Midbrain (tissue), 1 donor: Measurements from ENCODE around the gene POLE.

ENCODE experiments used
- DNase-seq: peaks from one replicate; lab custom pipeline; 2025; lab: John Stamatoyannopoulos, UW

Gene POLE

GRCh38 chr12:132653567-132654290 lies 33.4 kb downstream of the POLE start:
- no peak for DNase-seq

- DNase-seq = no peak
Observed at GRCh38 chr12:132651444-132652100, 35.6 kb downstream of the POLE start.

- DNase-seq = no peak
Observed at GRCh38 chr12:132649226-132649945, 37.8 kb downstream of the POLE start.

GRCh38 chr12:132648616-132649225 lies 38.4 kb downstream of the POLE start:
- DNase-seq = no peak

GRCh38 chr12:132647858-132648257 lies 39.3 kb downstream of the POLE start:
- no peak for DNase-seq

- no peak for DNase-seq
Observed at GRCh38 chr12:132646850-132647249, 40.3 kb downstream of the POLE start.

GRCh38 chr12:132642846-132643835 lies 44.0 kb downstream of the POLE start:
- DNase-seq = no peak

GRCh38 chr12:132641811-132642650 lies 45.1 kb downstream of the POLE start:
- no peak for DNase-seq

GRCh38 chr12:132640936-132641335 lies 46.2 kb downstream of the POLE start:
- DNase-seq = no peak

GRCh38 chr12:132639956-132640520 lies 47.1 kb downstream of the POLE start:
- no peak for DNase-seq

- no peak for DNase-seq
Observed at GRCh38 chr12:132638541-132639408, 48.4 kb downstream of the POLE start.

GRCh38 chr12:132637811-132638210 lies 49.3 kb downstream of the POLE start:
- DNase-seq = no peak

GRCh38 chr12:132635076-132635955 lies 51.8 kb downstream of the POLE start:
- no peak for DNase-seq

GRCh38 chr12:132634411-132634990 lies 52.6 kb downstream of the POLE start:
- DNase-seq = no peak

GRCh38 chr12:132633901-132634300 lies 53.2 kb downstream of the POLE start:
- no peak for DNase-seq

- no peak for DNase-seq
Observed at GRCh38 chr12:132633398-132633797, 53.7 kb downstream of the POLE start.

- DNase-seq = no peak
Observed at GRCh38 chr12:132632521-132633228, 54.5 kb downstream of the POLE start.
